Activated CD8-positive, alpha-beta T cell treated with anti-CD3 and anti-CD28 coated beads for 36 hours (primary cell): ENCODE results near the gene CLPTM1L. TPM values are rescaled to one million over a fixed set of nuclear protein-coding genes. Genes with fewer than 3 reads are reported as not detected.
A peak's percentile ranks its signal among the peaks of the same experiment; 100 is the strongest.

Experiments used
- ATAC-seq: fragments of 200-7000 bp; cut with Tn5 transposase; one replicate; pipeline ENCODE4 v1.10.0; 2021; ENCODE audit warnings: mild to moderate bottlenecking, moderate library complexity
- CTCF ChIA-PET: fragments of 350-600 bp; sonication (Branson Sonifier 250); formaldehyde crosslinking; loops from one replicate; lab custom pipeline; 2021; ENCODE audit warnings: antibody characterized with exemption; lab: Charles Lee
- POLR2A ChIA-PET: fragments of 350-600 bp; sonication (Branson Sonifier 250); formaldehyde crosslinking; loops from one replicate; lab custom pipeline; 2021; ENCODE audit warnings: antibody characterized with exemption; lab: Charles Lee
- DNase-seq: peaks from one replicate; pipeline ENCODE4 v3.0.0-alpha.2; 2020
- H3K27ac Mint-ChIP-seq: one replicate; pipeline ENCODE4 v1.8.0; 2021; ENCODE audit warnings: mild to moderate bottlenecking, mixed read lengths
- H3K27me3 Mint-ChIP-seq: one replicate; pipeline ENCODE4 v1.8.0; 2021; ENCODE audit warnings: mixed read lengths
- H3K36me3 Mint-ChIP-seq: one replicate; pipeline ENCODE4 v1.8.0; 2021; ENCODE audit warnings: low read depth, mixed read lengths
- H3K4me1 Mint-ChIP-seq: one replicate; pipeline ENCODE4 v1.8.0; 2021; ENCODE audit warnings: low read depth, mixed read lengths
- H3K4me3 Mint-ChIP-seq: one replicate; pipeline ENCODE4 v1.8.0; 2021; ENCODE audit warnings: mild to moderate bottlenecking, moderate library complexity, mixed read lengths
- H3K9me3 Mint-ChIP-seq: one replicate; pipeline ENCODE4 v1.8.0; 2021; ENCODE audit warnings: mixed read lengths
- intact Hi-C: fragments of 100-400 bp; cut with micrococcal nuclease; formaldehyde crosslinking; loops from one replicate; pipeline ENCODE4 v1.10.0; 2022
- total RNA-seq, 2 experiments: library from RNA; stranded (reverse); gene quantifications; one replicate each; pipeline ENCODE4 v1.2.3, GENCODE V29; 2021
- TF ChIP-seq, protein P1 (sequence below): fragments of 200-600 bp; IDR thresholded peaks from one replicate; pipeline ENCODE4 v1.8.0; 2022; ENCODE audit warnings: antibody characterized with exemption, mild to moderate bottlenecking

The CLPTM1L gene
- total RNA-seq, 2 experiments from 2014 or later: 51.4 to 56.2 TPM

DNA sequence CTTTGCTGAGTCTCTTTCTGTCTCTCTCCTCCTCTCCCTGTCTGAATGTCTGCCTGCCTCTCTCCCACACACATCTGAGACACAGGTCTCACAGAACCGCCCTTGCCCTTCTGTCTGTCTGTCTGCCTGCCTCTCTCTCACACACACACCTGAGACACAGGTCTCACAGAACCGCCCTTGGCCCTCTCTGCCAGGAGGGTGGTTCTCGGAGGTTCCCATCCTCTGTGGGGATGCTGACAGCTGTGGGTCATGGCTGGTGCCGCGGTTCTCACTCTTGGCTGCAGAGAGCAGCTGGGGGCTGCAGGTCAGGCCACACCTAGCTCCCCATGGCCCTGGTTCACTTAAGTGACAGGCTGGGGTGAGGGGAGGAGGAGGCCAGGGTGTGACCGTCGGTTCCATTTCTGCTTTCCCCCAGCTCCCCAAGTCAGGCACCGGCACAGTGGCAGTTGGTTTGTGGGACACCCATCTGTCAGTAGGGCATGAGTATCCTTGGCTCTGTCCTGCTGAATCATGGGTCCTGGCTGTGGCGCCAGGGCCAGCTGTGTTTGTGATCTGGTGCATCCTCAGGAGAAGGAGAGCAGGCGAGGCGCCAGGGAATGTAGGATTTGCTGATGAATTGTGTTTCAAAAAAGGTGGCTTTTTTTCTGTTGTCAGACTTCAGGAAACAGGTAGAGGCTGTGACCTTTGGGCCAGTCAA, 42.3 kb upstream of the CLPTM1L start:
- Mint-ChIP-seq H3K27ac (peak overlapping the region; percentile 87), H3K4me1 (peaks cover 12% of the 10 kb centered on the region), H3K36me3 (no peaks in the 10 kb centered on the region), H3K27me3 (no peaks in the 10 kb centered on the region), H3K9me3 (no peaks in the 10 kb centered on the region), H3K4me3 (peak overlapping the region; percentile 80)
- ChIA-PET CTCF (interaction anchor here (1.0 kb wide), 1 partner anchor 258 kb away, joined by 3 read pairs; no protein-coding TSS in a partner anchor), POLR2A (interaction anchor here (0.9 kb wide), 1 partner anchor 40 kb away, joined by 3 read pairs; no protein-coding TSS in a partner anchor)
- intact Hi-C loops: loop anchor here (10.0 kb wide), 1 partner anchor 258 kb away; no protein-coding TSS in a partner anchor
- TF ChIP-seq, protein P1, sequence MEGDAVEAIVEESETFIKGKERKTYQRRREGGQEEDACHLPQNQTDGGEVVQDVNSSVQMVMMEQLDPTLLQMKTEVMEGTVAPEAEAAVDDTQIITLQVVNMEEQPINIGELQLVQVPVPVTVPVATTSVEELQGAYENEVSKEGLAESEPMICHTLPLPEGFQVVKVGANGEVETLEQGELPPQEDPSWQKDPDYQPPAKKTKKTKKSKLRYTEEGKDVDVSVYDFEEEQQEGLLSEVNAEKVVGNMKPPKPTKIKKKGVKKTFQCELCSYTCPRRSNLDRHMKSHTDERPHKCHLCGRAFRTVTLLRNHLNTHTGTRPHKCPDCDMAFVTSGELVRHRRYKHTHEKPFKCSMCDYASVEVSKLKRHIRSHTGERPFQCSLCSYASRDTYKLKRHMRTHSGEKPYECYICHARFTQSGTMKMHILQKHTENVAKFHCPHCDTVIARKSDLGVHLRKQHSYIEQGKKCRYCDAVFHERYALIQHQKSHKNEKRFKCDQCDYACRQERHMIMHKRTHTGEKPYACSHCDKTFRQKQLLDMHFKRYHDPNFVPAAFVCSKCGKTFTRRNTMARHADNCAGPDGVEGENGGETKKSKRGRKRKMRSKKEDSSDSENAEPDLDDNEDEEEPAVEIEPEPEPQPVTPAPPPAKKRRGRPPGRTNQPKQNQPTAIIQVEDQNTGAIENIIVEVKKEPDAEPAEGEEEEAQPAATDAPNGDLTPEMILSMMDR: no peak
- ATAC-seq (no peak), DNase-seq (no peak)

GRCh38 chr5:1386274-1386717, 41.4 kb upstream of the CLPTM1L start:
- H3K4me3 Mint-ChIP-seq: peak overlapping the region; percentile 80
- ATAC-seq: peak; percentile 80
- intact Hi-C loops: loop anchor here (10.0 kb wide), 1 partner anchor 259 kb away; no protein-coding TSS in a partner anchor
- H3K9me3 Mint-ChIP-seq: no peaks in the 10 kb centered on the region
- DNase-seq: peak; percentile 76
- TF ChIP-seq, protein P1: no peak
- ChIA-PET POLR2A (interaction anchor here (0.9 kb wide), 1 partner anchor 39 kb away, joined by 3 read pairs; no protein-coding TSS in a partner anchor), CTCF (interaction anchor here (1.0 to 1.7 kb wide), 2 partner anchors 259 kb away, joined by 3 to 8 read pairs; no protein-coding TSS in a partner anchor)
- no peaks in the 10 kb centered on the region for H3K36me3 Mint-ChIP-seq
- peaks cover 12% of the 10 kb centered on the region for H3K4me1 Mint-ChIP-seq
- no peaks in the 10 kb centered on the region for H3K27me3 Mint-ChIP-seq
- H3K27ac Mint-ChIP-seq: peak overlapping the region; percentile 87

DNA sequence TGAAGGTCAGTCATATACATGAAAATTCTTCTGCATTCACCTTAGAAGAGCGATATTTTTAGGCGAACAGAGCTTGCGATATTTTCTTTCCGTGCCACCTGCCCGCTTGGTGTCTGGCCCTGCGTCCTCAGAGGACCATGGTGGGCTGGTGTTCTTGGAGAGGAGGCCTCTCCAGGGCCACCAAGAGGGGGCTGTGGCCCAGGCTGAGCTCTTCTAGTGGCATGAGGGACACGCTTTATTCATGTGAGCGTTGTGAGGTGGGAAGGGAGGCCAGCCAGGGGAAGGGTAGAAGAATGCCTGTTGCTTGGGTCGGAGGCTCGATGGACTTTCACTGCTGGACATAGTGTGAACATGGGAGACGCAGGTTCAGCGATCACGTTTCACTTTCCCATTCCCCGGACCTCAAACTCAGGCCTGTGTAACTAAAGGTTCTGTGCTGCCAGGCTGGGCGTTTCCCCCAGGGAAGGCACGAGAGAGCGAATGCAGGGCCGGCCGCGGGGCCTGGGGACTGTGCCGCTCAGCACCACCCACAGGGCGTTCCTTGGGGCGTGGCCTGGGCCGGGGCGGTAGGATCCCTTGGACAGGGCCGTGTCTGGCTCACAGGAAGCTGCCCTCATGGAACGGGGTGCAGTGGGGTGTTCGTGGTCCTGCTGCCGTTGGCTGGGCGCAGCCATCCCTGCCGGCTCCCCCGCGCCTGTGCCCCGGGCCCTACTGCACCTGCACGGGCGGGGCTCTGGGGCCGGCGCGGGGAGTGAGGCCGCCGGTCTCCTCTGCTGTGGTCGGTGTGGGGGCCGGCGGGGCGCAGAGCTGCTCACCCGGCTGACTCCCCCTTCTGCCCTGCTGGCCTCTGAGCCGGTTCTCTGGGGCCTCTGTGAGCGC, 40.7 kb upstream of the CLPTM1L start:
- peak overlapping the region; percentile 80 for H3K4me3 Mint-ChIP-seq
- intact Hi-C loops: loop anchor here (10.0 kb wide), 1 partner anchor 259 kb away; no protein-coding TSS in a partner anchor
- no peaks in the 10 kb centered on the region for H3K27me3 Mint-ChIP-seq
- H3K9me3 Mint-ChIP-seq: no peaks in the 10 kb centered on the region
- ChIA-PET POLR2A (interaction anchor here (1.1 kb wide), 1 partner anchor 9 kb away, joined by 3 read pairs; no protein-coding TSS in a partner anchor), CTCF (interaction anchor here (1.0 to 1.7 kb wide), 2 partner anchors 208 to 259 kb away, joined by 3 to 8 read pairs; no protein-coding TSS in a partner anchor)
- ATAC-seq (peak; percentile 96), DNase-seq (peak; percentile 88)
- TF ChIP-seq, protein P1: no peak
- H3K27ac Mint-ChIP-seq: peak overlapping the region; percentile 87
- H3K4me1 Mint-ChIP-seq: peaks cover 12% of the 10 kb centered on the region
- H3K36me3 Mint-ChIP-seq: no peaks in the 10 kb centered on the region

- no peaks in the 10 kb centered on the region for H3K9me3 Mint-ChIP-seq
- no peak for DNase-seq
- H3K4me1 Mint-ChIP-seq: peaks cover 18% of the 10 kb centered on the region
- intact Hi-C loops: loop anchor here (10.0 kb wide), 1 partner anchor 260 kb away; no protein-coding TSS in a partner anchor
- peaks cover 1% of the 10 kb centered on the region for H3K27me3 Mint-ChIP-seq
- CTCF ChIA-PET: interaction anchor here (0.7 to 1.7 kb wide), 3 partner anchors 73 to 261 kb away, joined by 3 to 8 read pairs (median 3); no protein-coding TSS in a partner anchor
- H3K27ac Mint-ChIP-seq: no peak overlapping the region
- no peak overlapping the region for H3K4me3 Mint-ChIP-seq
- TF ChIP-seq, protein P1: no peak
- POLR2A ChIA-PET: interaction anchor here (1.1 kb wide), 1 partner anchor 10 kb away, joined by 3 read pairs; no protein-coding TSS in a partner anchor
- H3K36me3 Mint-ChIP-seq: no peaks in the 10 kb centered on the region
- no peak for ATAC-seq
Measured at GRCh38 chr5:1384521-1384920, 39.6 kb upstream of the CLPTM1L start.
